Islet of Langerhans (tissue), 1 donor: ENCODE results near the gene CSNK2A1.

Experiments used
- FAIRE-seq: peaks from one replicate; lab custom pipeline; 2011; peaks lifted over from hg19 to GRCh38; lab: Jason Lieb, UNC

CSNK2A1 gene

DNA sequence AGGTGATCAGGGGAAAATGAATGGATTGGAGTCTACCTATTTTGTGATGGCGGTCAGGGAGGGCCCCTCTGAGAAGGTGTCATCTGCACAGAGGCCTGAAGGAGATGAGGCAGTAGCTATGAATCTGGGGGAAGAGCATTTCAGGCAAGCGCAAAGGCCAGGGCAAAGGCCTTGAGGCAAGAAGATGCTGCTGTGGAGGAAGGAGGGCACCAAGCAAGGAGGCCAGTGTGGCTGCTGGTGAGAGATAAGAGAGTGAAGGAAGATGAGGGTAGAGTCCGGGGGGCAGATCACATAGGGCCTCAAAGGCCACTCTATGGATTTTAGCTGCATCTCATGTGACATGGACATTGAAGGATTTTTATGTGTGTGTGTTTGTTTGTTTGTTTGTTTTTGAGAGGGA, 20.6 kb upstream of the CSNK2A1 start:
- FAIRE-seq: no peak

DNA sequence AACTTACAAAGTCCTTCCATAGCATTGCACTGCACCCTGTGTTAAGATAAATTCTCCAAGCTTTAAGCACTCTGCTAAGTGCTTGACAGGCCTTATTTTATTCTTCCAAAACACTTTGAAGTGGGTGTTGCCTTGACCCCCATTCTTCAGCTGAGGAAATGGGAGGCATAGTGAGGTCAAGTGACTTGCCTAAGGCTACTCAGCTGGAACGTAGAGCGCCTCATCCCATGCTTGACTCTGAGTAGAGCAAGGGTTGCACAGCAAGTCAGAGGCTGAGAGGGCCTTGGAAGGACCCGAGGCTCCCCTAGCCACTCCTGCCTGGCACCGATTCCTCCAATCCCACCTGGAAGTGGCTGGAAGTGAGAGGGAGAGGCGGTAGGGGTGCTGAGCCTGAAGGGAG, 19.6 kb upstream of the CSNK2A1 start:
- FAIRE-seq: no peak

DNA sequence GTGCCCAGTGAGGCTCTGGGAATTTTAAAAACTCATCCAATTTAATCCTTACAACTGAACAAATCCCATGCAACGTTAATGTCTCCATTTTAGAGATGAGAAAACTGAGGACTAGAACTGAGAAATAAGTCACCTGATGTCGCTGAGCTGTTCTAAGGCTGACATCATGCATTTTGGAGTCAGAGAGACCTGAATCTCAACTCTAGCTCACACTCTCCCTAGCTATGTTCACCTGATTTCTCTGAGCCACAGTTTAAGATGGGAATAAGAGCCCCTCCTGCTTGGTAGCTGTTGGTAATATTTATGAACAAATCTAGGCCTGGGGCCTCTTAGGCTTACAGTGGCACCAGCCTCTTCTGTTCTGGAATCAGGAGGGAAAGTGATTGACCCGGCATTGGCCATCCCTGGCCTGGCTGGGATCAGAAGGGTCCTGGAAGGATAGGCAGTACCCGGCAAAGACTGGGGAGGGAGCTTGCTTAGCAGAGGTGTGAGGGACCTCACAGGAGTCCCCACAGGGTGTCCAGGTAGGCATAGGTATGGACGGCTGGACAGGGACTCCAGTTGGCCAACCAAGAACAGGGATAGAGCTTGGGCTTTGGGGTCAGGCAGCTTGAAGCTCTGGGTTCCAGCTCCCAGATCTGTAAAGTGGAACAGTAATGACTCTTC, 18.8 kb upstream of the CSNK2A1 start:
- FAIRE-seq: no peak

GRCh38 chr20:561437-562231, 18.0 kb upstream of the CSNK2A1 start:
- peak; percentile 24 for FAIRE-seq

DNA sequence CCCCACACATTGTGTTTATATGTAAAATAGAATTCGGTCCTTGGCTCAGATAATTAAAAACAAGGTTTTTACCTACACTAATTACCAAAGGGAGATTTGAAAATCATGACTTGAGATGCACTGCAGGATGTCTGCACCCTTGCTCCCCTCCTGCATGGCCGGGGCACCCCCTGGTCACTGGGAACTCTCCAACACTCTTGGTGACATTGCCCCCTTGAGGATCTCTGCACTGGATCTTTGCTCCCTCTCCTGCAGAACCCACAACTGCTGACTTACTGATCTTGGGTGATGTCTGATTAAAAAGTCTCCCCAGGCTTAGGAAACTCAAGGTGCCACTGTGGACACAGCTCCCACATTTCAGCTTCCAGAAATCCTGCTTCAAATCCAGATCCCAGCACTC, 17.1 kb upstream of the CSNK2A1 start:
- FAIRE-seq: no peak

DNA sequence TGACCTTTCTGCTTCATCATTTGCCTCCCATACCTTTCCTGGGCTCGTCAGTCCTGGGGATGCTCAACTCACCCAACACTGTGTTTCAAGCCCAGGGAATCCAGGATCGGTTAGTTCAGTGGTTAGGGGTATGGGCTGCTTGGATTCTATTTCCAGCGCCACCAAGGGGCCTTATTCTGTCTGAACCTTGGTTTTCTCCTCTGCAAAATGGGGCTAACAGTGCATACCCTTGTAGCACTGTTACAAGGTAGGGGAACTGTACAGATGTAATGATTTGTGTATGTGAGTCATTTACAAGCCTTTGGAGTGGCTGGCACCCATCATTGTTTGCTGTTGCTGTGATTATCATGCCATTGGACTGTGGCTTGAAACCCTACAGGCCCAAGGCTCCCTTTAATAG, 14.5 kb upstream of the CSNK2A1 start:
- FAIRE-seq: no peak

DNA sequence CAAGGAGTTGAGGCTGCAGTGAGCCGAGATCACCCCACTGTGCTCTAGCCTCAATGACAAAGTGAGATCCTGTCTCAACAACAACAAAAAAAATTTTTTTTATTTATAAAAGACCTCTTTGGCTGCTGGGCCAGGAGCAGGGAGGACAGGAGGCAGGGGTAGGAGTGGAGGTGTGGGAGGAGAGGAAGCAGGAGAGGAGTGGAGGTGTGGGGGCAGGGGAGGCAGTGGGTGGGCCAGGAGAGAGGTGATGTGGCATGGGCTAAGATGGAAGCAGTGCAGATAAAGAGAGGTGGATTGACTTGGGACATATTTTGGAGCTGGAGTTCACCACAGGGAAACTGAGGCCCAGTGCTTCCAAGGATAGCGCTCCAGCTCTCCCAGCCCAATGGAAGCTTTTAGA, 13.4 kb upstream of the CSNK2A1 start:
- no peak for FAIRE-seq

- no peak for FAIRE-seq
These were observed 12.4 kb upstream of the CSNK2A1 start for GRCh38 chr20:555976-556385.

DNA sequence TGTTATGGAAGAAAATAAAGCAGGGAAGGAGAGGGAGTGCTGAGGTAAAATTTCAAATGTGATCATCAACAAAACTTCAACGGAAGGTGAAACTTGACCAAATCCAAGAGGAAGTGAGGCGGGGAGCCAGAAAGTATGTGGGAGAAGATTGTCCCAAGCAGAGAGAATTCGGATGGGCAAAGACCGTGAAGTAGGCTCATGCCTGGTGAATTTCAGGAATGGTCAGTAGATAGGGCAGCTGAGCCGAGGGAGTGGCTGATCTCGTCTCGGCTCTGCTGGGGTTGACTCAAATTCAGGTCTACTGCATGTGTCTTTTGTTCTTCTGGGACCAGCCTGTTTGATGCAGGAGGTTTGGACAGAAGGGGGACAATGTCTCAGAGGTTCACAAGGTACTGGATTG, 7.0 kb upstream of the CSNK2A1 start:
- FAIRE-seq: no peak

GRCh38 chr20:549722-550496, 6.3 kb upstream of the CSNK2A1 start:
- no peak for FAIRE-seq

GRCh38 chr20:548906-549305, 5.3 kb upstream of the CSNK2A1 start:
- no peak for FAIRE-seq

GRCh38 chr20:547394-547793, 3.8 kb upstream of the CSNK2A1 start:
- no peak for FAIRE-seq

- no peak for FAIRE-seq
These were observed 2.8 kb upstream of the CSNK2A1 start for GRCh38 chr20:546353-546752.

GRCh38 chr20:544153-544725, 649 bp upstream of the CSNK2A1 start:
- no peak for FAIRE-seq

DNA sequence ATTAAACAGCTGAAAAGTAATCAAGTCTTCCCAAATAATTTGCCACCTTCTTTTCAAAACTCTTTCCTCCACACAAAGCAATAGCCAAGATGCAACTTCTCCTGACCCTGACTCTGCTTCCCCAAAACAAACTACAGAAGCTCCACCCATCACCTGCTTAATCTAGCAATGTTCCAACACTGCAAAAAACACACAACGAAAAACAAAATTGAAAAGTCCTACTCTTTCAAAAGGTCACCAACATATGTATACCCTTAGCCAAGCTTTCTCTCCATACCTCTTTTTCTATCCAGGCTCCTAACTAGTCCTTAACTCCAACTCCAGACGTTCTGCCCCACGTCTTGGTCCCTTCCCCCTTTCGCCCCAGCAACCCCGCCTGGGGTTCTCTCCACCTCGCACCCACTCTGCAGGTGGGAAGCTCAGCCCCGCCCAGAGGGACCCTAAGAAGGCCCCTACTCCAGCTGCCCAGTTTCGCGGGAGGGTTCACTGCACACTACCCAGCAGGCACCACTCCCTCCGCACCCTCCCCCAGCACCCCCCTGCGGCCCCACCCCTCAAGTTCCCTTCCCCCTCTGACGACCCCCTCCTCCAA, 717 bp downstream of the CSNK2A1 start:
- FAIRE-seq: no peak

DNA sequence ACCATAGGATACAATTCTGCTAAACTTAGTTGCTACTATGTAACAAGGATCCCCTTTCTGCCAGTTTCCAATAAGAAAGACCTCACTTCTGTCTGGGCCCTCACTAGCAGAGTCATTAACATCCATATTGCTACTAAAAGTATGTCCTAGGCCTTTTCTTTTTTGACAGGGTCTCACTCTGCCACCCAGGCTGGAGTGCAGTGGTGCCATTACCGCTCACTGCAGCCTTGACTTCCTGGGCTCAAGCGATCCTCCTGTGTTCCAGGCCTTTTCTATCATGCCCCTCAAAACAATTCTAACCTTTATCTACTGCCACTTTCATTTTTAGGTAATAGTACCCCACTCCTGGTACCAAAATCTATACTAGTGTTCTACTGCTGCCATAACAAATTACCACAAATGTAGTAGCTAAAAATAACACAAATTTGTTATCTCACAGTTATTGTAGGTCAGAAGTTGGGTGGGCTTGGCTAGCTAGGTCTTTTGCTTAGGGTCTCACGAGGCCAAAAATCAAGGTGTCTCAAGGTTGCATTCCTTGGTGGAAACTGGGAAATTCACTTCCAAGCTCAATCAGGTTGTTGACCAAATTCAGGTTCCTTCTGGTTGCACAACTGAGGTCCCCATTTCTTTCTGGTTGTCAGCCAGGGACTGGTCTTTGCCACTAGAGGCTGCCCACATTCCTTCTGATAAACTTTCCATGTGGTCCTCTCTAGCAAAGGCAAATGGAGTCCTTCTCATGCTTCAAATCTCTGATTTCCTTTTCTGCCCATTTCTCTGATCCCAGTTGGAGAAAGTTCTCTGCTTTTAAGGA, 3.0 kb downstream of the CSNK2A1 start:
- FAIRE-seq: no peak

DNA sequence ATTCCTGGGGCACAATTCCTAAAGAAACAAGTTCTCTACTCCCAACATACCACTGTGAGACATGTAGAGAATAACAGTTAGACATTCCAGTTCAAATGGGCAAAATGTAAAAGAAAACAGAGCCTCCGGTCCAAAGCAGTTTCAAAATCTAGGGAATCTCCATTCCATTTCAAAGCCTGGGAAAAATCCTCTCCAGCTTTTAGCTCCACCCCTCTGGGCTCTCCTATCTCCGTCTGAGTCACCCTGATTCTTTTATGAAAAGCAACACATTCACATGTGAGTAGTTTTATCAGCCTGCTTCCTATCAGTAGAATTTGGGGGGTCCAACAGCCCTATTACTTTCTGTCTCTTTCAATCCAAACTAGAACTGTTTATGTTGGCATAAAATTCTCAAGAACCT, 3.7 kb downstream of the CSNK2A1 start:
- no peak for FAIRE-seq

- FAIRE-seq: no peak
These were observed 4.4 kb downstream of the CSNK2A1 start for GRCh38 chr20:539191-539590.

DNA sequence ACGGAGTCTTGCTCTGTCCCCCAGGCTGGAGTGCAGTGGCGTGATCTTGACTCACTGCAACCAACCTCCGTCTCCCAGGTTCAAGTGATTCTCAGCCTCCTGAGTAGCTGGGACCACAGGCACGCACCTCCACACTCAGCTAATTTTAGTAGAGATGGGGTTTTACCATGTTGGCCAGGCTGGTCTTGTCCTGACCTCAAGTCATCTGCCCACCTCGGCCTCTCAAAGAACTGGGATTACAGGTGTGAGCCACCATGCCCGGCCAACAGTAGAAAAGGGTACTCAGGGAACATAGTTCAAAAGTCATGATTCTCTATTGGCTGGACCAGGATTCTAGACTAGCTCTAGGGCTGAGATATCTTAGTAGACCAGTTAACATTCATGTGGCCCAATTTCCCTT, 5.6 kb downstream of the CSNK2A1 start:
- FAIRE-seq: no peak

DNA sequence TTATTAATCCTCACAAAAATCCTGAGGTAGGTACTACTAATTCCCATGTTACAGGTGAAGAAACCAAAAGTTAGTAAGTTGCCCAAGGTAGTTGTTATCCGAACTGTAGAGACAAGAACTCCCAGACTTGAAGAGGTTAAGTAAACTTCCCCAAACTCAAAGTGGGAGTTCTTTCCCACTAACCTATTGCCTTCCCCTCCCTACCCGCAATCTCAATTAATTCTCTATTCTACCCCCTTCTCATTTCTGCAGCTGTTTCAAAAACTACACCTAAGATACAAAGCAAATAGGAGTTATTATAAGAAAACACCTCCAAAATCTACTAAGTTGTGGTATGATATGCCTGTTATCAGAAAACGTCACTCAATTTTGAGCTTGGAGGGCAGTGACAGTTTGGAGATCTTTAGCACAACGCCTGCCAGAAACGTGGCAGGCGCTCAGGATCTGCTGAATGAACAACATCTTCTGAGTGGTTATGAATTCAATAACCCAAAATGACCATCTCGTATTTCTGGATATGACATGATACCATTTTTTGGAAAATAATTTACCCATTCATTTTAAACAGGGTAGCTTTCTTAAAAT, 7.1 kb downstream of the CSNK2A1 start:
- no peak for FAIRE-seq

DNA sequence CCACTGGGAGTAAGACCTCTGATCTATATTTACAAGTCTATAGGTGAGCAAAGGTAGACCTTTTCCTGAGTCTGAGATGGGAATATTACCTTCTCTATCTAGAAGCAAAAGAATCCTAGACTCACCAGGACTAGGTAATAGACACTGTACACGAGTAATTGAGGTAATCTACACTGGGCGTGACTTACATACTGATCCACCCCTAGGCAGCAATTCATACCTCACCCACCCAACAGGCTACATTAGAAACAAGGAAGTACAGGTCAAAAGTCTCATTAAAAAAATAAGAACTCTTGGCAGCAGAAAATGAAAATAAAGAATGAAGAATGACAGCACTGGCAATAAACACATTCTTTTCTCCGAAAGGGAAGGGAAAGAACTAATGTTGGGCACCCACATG, 7.6 kb downstream of the CSNK2A1 start:
- no peak for FAIRE-seq
